Omental fat pad (tissue), 4 donors: Measurements from ENCODE around the gene CNOT3. TPM values are rescaled to one million over a fixed set of nuclear protein-coding genes. Genes with fewer than 3 reads are reported as not detected.
"Not testable (repeated sequence)": the region's sequence is repeated elsewhere in the genome, so short reads cannot be mapped to it uniquely, and the experiment has no call there.

Source experiments
- ATAC-seq: fragments of 150-250 bp; one replicate; pipeline ENCODE4 v1.9.1; 2016; ENCODE audit warnings: mild to moderate bottlenecking, moderate library complexity; ENCODE audit not compliant: low FRiP score
- DNase-seq: peaks from one replicate; pipeline ENCODE4 v3.0.0-alpha.2; 2019; ENCODE audit warnings: low spot score
- total RNA-seq, 4 donors: library from RNA; depleted of rRNA; stranded (reverse); fragments of >200 nt; gene quantifications; one replicate each; pipeline ENCODE4 v1.1.0, GENCODE V29; 2016
- TF ChIP-seq, protein P1 (sequence below), 3 donors: fragments of 450-650 bp; IDR thresholded peaks; one replicate each; pipeline ENCODE4 v1.5.1; 2016 to 2017; ENCODE audit warnings: antibody characterized with exemption in 3 of 3, mild to moderate bottlenecking in 3 of 3, moderate library complexity in 2 of 3

Gene CNOT3
- total RNA-seq, 4 donors from 2014 or later: 13.4 to 24.4 (median 19.0) TPM

DNA sequence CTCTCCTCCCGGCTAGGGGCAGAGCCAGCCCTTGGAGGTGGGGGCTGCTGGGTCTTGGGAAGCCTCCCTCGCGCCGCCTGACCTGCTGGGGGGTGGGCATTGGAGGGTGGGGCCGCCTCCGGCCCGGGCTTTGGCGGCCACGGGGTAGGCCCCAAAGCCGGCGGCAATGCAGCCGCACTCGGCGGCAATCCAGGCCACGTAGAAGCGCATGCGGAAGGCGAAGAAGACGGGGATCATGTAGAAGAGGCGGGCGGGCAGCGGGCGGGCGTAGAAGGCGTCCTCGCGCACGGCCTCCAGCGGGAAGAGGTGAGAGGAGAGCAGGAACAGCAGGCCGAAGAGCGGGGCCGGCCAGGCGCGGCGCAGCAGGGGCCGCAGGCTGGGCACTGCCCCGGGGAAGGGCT is 43.1 kb downstream of the CNOT3 start:
- ATAC-seq (no peak), DNase-seq (no peak)
- TF ChIP-seq, protein P1, sequence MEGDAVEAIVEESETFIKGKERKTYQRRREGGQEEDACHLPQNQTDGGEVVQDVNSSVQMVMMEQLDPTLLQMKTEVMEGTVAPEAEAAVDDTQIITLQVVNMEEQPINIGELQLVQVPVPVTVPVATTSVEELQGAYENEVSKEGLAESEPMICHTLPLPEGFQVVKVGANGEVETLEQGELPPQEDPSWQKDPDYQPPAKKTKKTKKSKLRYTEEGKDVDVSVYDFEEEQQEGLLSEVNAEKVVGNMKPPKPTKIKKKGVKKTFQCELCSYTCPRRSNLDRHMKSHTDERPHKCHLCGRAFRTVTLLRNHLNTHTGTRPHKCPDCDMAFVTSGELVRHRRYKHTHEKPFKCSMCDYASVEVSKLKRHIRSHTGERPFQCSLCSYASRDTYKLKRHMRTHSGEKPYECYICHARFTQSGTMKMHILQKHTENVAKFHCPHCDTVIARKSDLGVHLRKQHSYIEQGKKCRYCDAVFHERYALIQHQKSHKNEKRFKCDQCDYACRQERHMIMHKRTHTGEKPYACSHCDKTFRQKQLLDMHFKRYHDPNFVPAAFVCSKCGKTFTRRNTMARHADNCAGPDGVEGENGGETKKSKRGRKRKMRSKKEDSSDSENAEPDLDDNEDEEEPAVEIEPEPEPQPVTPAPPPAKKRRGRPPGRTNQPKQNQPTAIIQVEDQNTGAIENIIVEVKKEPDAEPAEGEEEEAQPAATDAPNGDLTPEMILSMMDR (IDR thresholded peaks at IDR 0.05): no peak

DNA sequence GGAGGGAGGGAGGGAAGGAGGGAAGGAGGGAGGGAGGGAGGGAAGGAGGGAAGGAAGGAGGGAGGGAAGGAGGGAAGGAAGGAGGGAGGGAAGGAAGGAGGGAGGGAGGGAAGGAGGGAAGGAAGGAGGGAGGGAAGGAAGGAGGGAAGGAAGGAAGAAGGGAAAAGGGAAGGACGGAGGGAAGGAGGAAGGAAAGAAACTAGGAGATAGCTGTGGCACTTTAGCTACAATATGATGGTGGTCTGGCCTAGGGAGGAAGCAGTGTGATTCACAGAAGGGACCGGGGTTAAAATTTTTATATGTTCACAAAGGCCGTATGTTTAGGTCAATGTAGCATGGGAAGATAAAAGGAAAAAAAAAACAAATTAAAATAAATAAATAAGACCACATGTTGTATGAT is 44.3 kb downstream of the CNOT3 start:
- not testable (repeated sequence) for ATAC-seq, DNase-seq

DNA sequence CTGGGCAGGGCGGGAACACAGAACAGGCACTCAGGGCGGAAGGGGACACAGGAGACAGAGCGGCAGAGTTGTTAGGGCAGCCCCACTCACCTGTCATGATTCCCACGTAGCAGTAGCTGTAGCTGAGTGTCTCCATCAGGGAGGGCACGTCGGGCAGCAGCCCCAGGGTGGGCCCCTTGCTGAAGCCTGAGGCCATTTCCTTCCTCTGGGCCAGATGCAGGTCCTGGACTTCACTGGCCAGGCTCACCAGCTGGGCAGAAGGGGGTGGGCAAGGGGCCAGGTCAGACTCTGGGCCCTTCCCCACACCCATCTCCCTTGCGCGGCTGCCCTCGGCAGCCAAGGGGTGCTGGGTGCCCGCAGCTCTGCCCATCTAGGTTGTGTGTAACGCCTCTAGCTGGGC is 45.9 kb downstream of the CNOT3 start:
- DNase-seq: no peak
- TF ChIP-seq, protein P1 (IDR thresholded peaks at IDR 0.05): no peak
- no peak for ATAC-seq

DNA sequence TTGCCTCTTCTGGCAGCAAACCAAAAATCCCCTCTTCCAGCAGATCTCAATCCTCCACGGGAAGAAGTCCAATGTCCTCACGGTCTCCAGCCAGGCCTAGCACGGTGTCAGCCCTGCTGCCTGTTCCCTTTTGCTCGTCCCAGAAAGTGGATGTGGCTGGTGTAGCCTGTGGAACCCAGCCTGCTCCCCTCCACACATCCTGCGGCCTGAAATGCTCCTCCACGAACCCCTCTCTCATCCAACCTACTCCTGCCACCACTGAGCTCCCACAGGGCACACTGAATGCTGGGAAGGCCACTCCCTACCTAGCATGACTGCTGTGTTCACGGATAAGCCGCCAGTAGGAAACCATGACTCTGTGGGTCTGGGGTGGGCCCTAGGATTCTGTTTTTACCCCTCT is 48.8 kb downstream of the CNOT3 start:
- no peak for DNase-seq
- TF ChIP-seq, protein P1 (IDR thresholded peaks at IDR 0.05): no peak
- ATAC-seq: no peak

DNA sequence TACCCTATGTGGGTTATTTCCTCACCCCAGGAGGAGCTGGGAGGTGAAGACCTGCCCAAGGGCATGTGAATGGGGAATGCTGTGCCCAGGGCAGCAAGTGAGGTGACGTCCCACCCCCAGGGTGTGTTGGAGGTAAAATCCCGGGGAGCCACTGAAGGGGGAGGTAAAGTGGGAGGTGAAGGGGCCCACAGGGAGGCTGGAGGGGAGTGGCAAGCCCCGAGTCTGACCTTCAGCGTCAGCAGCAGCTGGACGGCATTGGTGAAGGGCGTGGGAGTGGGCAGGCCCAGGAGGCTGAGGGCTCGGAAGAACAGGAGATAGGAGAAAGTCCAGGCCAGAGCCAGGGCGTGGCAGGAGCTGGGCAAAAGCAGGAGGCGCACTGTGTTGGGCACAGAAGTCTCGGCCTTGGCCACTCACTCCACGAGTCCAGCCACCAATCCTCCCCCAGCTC is 49.4 kb downstream of the CNOT3 start:
- no peak for DNase-seq
- no peak for ATAC-seq
- TF ChIP-seq, protein P1 (IDR thresholded peaks at IDR 0.05): no peak

DNA sequence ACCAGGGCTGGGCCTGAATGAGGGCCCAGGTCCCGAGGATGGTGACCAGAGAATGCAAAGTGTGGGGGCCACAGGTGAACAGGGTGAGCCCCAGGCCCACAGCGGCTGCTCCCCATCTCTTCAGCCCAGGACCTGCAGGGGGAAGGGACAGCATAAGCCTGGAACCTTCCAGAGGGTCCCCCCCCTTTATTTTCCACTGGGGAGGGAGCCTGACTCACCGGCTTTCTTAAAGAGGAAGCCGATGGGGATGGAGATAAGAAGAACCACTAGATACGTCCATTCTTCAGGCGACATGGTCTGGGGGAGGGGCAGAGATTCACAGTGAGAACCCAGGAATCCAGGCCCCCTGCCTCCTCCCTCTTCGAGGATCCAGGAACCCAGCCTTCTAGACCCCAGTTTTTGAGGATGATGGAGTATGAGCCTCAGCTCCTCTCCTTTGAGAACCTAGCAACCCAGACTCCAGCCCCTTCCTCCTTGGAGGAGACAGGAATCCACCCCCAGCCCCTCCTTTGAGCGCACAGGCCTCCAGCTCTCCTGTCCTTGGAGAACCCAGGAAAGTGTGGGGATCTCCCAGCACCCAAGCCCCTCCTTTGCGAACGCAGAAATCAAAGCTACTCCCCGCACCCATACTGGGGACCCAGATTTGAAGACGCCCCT is 50.8 kb downstream of the CNOT3 start:
- TF ChIP-seq, protein P1 (IDR thresholded peaks at IDR 0.05): no peak
- no peak for DNase-seq
- no peak for ATAC-seq

DNA sequence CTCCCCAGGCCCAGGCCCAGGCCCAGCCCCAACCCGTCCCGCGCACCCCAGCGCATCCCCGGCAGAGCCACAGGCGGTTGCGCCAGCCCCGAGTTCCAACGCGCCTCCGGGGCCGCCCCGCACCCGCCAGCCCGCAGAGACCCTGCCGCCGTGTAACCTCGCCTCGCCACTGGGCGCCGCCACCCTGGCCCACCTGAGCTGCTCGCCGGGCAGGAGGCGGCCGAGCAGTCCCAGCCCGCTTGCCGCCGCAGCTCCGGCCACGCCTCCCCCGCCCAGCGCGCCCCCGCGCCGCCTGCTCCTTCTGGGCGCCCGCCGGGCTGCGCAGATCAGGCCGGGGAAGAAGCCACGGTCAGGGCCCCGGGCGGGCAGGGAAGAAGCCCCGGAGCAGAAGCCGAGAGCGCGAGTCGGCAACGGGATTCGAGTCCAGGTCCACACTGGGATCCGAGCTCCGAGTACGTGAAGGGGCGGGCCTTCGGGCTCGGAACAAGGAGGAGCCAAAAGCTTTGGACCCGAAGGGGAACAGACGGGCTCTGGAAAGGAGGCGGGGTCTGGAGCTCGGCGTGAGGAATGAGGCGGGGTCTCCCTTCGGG is 51.7 kb downstream of the CNOT3 start, which contains the start of gene MBOAT7:
Gene MBOAT7, minus strand, starts transcription at position 436 of the 590 bp plus-strand sequence. CDS start 1,072 bp downstream, outside the sequence.
- TF ChIP-seq, protein P1 (IDR thresholded peaks at IDR 0.05): peak in 1 of 3 donors; percentile 19
- DNase-seq (no peak), ATAC-seq (peak; percentile 63)
